Natural killer cell (primary cell): ENCODE data around the gene PRODH2. TPM values are rescaled to one million over a fixed set of nuclear protein-coding genes. Genes with fewer than 3 reads are reported as not detected.

Experiments
- ATAC-seq, 3 donors: fragments of 150-1000 bp in 2 of 3; fragments of 200-7000 bp in 1 of 3; cut with Tn5 transposase; 1 replicate in 1 of 3; 2 replicates in 2 of 3; pipeline ENCODE4 v1.10.0; 2021; ENCODE audit warnings: mild to moderate bottlenecking in 2 of 3, moderate library complexity in 2 of 3
- DNase-seq, 2 donors: peaks; one replicate each; pipeline versions ENCODE4 v3.0.0 to v3.0.0-alpha.2; 2013 to 2021; ENCODE audit warnings: mixed read lengths in 1 of 2
- H3K27ac ChIP-seq: one replicate; pipeline ENCODE4 v1.5.1; 2013; ENCODE audit warnings: mild to moderate bottlenecking, low read length
- H3K27me3 ChIP-seq: one replicate; pipeline ENCODE4 v1.6.1; 2013; ENCODE audit warnings: low read length; ENCODE audit not compliant: control insufficient read depth, insufficient read depth
- H3K36me3 ChIP-seq: one replicate; pipeline ENCODE4 v1.6.1; 2013; ENCODE audit warnings: low read length; ENCODE audit not compliant: control insufficient read depth, insufficient read depth
- H3K4me1 ChIP-seq: one replicate; pipeline ENCODE4 v1.6.1; 2013; ENCODE audit warnings: low read length; ENCODE audit not compliant: control insufficient read depth, insufficient read depth
- H3K4me3 ChIP-seq: one replicate; pipeline ENCODE4 v1.5.1; 2013; ENCODE audit warnings: low read length
- H3K9me3 ChIP-seq: one replicate; pipeline ENCODE4 v1.6.1; 2013; ENCODE audit warnings: low read length; ENCODE audit not compliant: control insufficient read depth, insufficient read depth
- H3K27ac Mint-ChIP-seq, 2 donors: one replicate each; pipeline ENCODE4 v1.8.0; 2022; ENCODE audit warnings: mild to moderate bottlenecking in 2 of 2, mixed read lengths in 2 of 2, moderate library complexity in 1 of 2
- H3K27me3 Mint-ChIP-seq, 2 donors: one replicate each; pipeline ENCODE4 v1.8.0; 2022; ENCODE audit warnings: low read depth in 2 of 2, mixed read lengths in 2 of 2
- H3K36me3 Mint-ChIP-seq: one replicate; pipeline ENCODE4 v1.8.0; 2022; ENCODE audit warnings: mixed read lengths
- H3K4me1 Mint-ChIP-seq, 2 donors: one replicate each; pipeline ENCODE4 v1.8.0; 2022; ENCODE audit warnings: mixed read lengths in 2 of 2
- H3K4me3 Mint-ChIP-seq: one replicate; pipeline ENCODE4 v1.8.0; 2022; ENCODE audit warnings: mild to moderate bottlenecking, moderate library complexity, mixed read lengths
- H3K9me3 Mint-ChIP-seq, 2 donors: one replicate each; pipeline ENCODE4 v1.8.0; 2022; ENCODE audit warnings: mixed read lengths in 2 of 2
- CTCF ChIP-seq: fragments of 200-600 bp; IDR thresholded peaks from one replicate; pipeline ENCODE4 v1.8.0; 2022; ENCODE audit warnings: antibody characterized with exemption
- WGBS: methylation state at CpG from one replicate; pipeline ENCODE4 v1.1.7; 2013; ENCODE audit warnings: missing lambda C conversion rate; ENCODE audit not compliant: insufficient coverage; 5-methylcytosine and 5-hydroxymethylcytosine counted together
- intact Hi-C: fragments of 100-400 bp; cut with micrococcal nuclease; formaldehyde crosslinking; loops from one replicate; pipeline ENCODE4 v1.14.2; 2022
- total RNA-seq, 4 donors: library from RNA; stranded (reverse); fragments of 120-200 nt in 1 of 4; gene quantifications; one replicate each; pipeline versions ENCODE4 v1.2.3 to v1.2.4, GENCODE V29; 2013 to 2022

PRODH2 gene
- total RNA-seq, 3 donors from 2014 or later (not counting 1 experiment from before 2014, with no cell fraction given) = not detected

GRCh38 chr19:35816262-35816661, 3.6 kb upstream of the PRODH2 start:
- H3K27me3 ChIP-seq = no peaks in the 10 kb centered on the region
- H3K4me1 ChIP-seq = no peaks in the 10 kb centered on the region
- Mint-ChIP-seq H3K36me3 (no peaks in the 10 kb centered on the region), H3K4me1 (no peaks in the 10 kb centered on the region), H3K4me3 (no peak overlapping the region), H3K27me3 (peaks cover 0 to 13% of the 10 kb centered on the region in 2 donors), H3K9me3 (no peaks in the 10 kb centered on the region), H3K27ac (no peak overlapping the region)
- no peak for TF ChIP-seq CTCF
- ATAC-seq (no peak), DNase-seq (no peak)
- no peaks in the 10 kb centered on the region for H3K9me3 ChIP-seq
- no peak overlapping the region for H3K27ac ChIP-seq
- no peaks in the 10 kb centered on the region for H3K36me3 ChIP-seq
- intact Hi-C loops = no loop called here
- no peak overlapping the region for H3K4me3 ChIP-seq
- 54% methylated on average over 6 of the region's 6 CpGs for whole genome bisulfite sequencing

- H3K4me3 ChIP-seq = no peak overlapping the region
- no peaks in the 10 kb centered on the region for H3K4me1 Mint-ChIP-seq
- no peaks in the 10 kb centered on the region for H3K27me3 ChIP-seq
- no peaks in the 10 kb centered on the region for H3K9me3 Mint-ChIP-seq
- H3K27me3 Mint-ChIP-seq = peaks cover 0 to 18% of the 10 kb centered on the region in 2 donors
- intact Hi-C loops = no loop called here
- no peaks in the 10 kb centered on the region for H3K36me3 ChIP-seq
- no peaks in the 10 kb centered on the region for H3K4me1 ChIP-seq
- no peaks in the 10 kb centered on the region for H3K9me3 ChIP-seq
- H3K4me3 Mint-ChIP-seq = no peak overlapping the region
- 90% methylated on average over 10 of the region's 11 CpGs for WGBS
- H3K27ac Mint-ChIP-seq = no peak overlapping the region
- ATAC-seq = no peak
- no peak for TF ChIP-seq CTCF
- H3K27ac ChIP-seq = no peak overlapping the region
- H3K36me3 Mint-ChIP-seq = no peaks in the 10 kb centered on the region
- DNase-seq = no peak
Measured at GRCh38 chr19:35813043-35813890, 622 bp upstream of the PRODH2 start.

DNA sequence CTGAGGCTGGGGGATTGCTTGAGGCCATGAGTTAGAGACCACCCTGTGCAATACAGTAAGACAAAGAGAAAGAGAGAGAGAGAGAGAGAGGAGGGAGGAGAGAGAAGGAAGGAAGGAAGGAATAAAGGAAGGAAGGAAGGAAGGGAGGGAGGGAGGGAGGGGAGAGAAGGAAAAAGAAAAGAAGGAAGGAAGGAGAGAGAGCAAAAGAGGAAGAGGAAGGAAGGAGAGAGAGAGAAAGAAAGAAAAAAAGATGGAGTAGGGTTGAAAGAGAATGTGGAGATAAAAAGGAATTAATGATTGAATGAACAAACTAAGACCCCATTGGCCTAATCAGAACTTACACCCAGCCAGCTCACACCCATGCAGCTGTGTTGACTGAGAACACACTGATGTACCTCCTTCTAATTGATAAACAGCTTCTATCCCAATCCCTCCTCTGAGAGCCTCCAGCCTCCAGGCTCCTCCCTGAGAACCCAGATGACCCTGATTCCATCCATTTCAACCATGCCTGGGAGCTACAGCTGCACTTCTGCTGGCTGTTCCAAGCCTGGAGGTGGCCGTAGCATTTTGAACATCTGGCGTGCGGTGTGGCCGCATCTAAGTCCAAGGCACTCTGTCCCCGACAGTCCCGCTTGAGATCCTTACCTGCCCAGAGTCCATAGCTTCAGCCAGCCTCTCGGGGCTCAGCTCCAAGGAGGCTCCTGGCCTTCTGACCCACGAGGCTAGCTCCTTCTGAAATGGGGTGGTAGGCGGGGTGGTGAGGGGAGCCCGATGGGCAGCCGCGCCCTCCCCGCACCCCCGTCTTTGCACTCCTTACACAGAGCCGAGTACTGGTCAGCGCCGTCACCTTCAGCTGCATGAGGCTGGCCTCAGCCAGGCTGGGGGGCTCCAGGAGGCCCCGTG, 1.1 kb downstream of the PRODH2 start:
- Histone ChIP-seq H3K4me3 (no peak overlapping the region), H3K27ac (no peak overlapping the region), H3K4me1 (no peaks in the 10 kb centered on the region), H3K9me3 (no peaks in the 10 kb centered on the region), H3K27me3 (no peaks in the 10 kb centered on the region), H3K36me3 (no peaks in the 10 kb centered on the region)
- WGBS = 83% methylated on average over 18 of the region's 18 CpGs
- DNase-seq (no peak), ATAC-seq (no peak)
- no peak for TF ChIP-seq CTCF
- H3K4me3 Mint-ChIP-seq = no peak overlapping the region
- H3K9me3 Mint-ChIP-seq = no peaks in the 10 kb centered on the region
- no peak overlapping the region for H3K27ac Mint-ChIP-seq
- peaks cover 0 to 14% of the 10 kb centered on the region in 2 donors for H3K27me3 Mint-ChIP-seq
- no peaks in the 10 kb centered on the region for H3K36me3 Mint-ChIP-seq
- peaks cover 0 to 7% of the 10 kb centered on the region in 2 donors for H3K4me1 Mint-ChIP-seq
- intact Hi-C loops = no loop called here
